Right atrium auricular region (tissue), 2 donors: Measurements from ENCODE around the gene ADGRG7. TPM values are rescaled to one million over a fixed set of nuclear protein-coding genes. Genes with fewer than 3 reads are reported as not detected.

Experiments used
- DNase-seq: peaks from one replicate; pipeline ENCODE4 v3.0.0-alpha.2; 2019; ENCODE audit warnings: low spot score
- H3K27ac ChIP-seq, 2 donors: fragments of 200-600 bp; sonication (generic); 1 replicate in 1 of 2; 2 replicates in 1 of 2; pipeline ENCODE4 v1.5.1; 2016 to 2019
- H3K27me3 ChIP-seq, 2 donors: fragments of 200-600 bp; sonication (generic); one replicate each; pipeline versions ENCODE4 v1.5.1 to v1.6.0; 2017 to 2019
- H3K36me3 ChIP-seq: fragments of 200-600 bp; sonication (generic); one replicate; pipeline ENCODE4 v1.5.1; 2016
- H3K4me1 ChIP-seq, 2 donors: fragments of 200-600 bp; sonication (generic); one replicate each; pipeline versions ENCODE4 v1.5.1 to v1.6.0; 2017 to 2019
- H3K4me3 ChIP-seq, 2 donors: fragments of 200-600 bp; sonication (generic); 1 replicate in 1 of 2; 2 replicates in 1 of 2; pipeline ENCODE4 v1.5.1; 2017 to 2019; ENCODE audit warnings: mild to moderate bottlenecking in 1 of 2, moderate library complexity in 1 of 2
- H3K9me3 ChIP-seq, 2 donors: fragments of 200-600 bp; sonication (generic); one replicate each; pipeline ENCODE4 v1.5.1; 2019
- CTCF ChIP-seq, 2 donors: fragments of 200-600 bp; sonication (generic); IDR thresholded peaks; one replicate each; pipeline ENCODE4 v1.5.1; 2019; ENCODE audit warnings: antibody characterized with exemption in 2 of 2
- total RNA-seq, 2 donors: library from RNA; depleted of rRNA; stranded (reverse); fragments of >200 nt; gene quantifications; one replicate each; pipeline ENCODE4 v1.1.0, GENCODE V29; 2016

Gene ADGRG7
- total RNA-seq, 2 donors from 2014 or later: not detected

- DNase-seq: no peak
- H3K27me3 ChIP-seq: no peaks in the 10 kb centered on the region
- H3K4me3 ChIP-seq: no peak overlapping the region
- TF ChIP-seq CTCF (IDR thresholded peaks at IDR 0.05): no peak
- H3K4me1 ChIP-seq: peaks cover 0 to 24% of the 10 kb centered on the region in 2 donors
- no peaks in the 10 kb centered on the region for H3K9me3 ChIP-seq
- peaks cover 61% of the 10 kb centered on the region for H3K36me3 ChIP-seq
- no peak overlapping the region for H3K27ac ChIP-seq
Observed at GRCh38 chr3:100717637-100718487, 108.5 kb downstream of the ADGRG7 start.

GRCh38 chr3:100719136-100719535, 109.7 kb downstream of the ADGRG7 start:
- no peak for TF ChIP-seq CTCF (IDR thresholded peaks at IDR 0.05)
- no peak for DNase-seq
- peaks cover 54% of the 10 kb centered on the region for H3K36me3 ChIP-seq
- peaks cover 0 to 19% of the 10 kb centered on the region in 2 donors for H3K4me1 ChIP-seq
- H3K9me3 ChIP-seq: no peaks in the 10 kb centered on the region
- no peaks in the 10 kb centered on the region for H3K27me3 ChIP-seq
- no peak overlapping the region for H3K4me3 ChIP-seq
- no peak overlapping the region for H3K27ac ChIP-seq

- H3K36me3 ChIP-seq: peaks cover 45% of the 10 kb centered on the region
- no peaks in the 10 kb centered on the region for H3K27me3 ChIP-seq
- no peak for TF ChIP-seq CTCF (IDR thresholded peaks at IDR 0.05)
- no peak overlapping the region for H3K4me3 ChIP-seq
- H3K27ac ChIP-seq: no peak overlapping the region
- H3K4me1 ChIP-seq: peaks cover 0 to 13% of the 10 kb centered on the region in 2 donors
- H3K9me3 ChIP-seq: no peaks in the 10 kb centered on the region
- no peak for DNase-seq
Observed at GRCh38 chr3:100720426-100720825, 111.0 kb downstream of the ADGRG7 start.

- no peak for TF ChIP-seq CTCF (IDR thresholded peaks at IDR 0.05)
Observed at GRCh38 chr3:100725935-100726513, 116.6 kb downstream of the ADGRG7 start.

GRCh38 chr3:100726706-100727105, 117.3 kb downstream of the ADGRG7 start:
- no peak for TF ChIP-seq CTCF (IDR thresholded peaks at IDR 0.05)
- H3K9me3 ChIP-seq: no peaks in the 10 kb centered on the region
- H3K36me3 ChIP-seq: peaks cover 21% of the 10 kb centered on the region
- no peak overlapping the region for H3K27ac ChIP-seq
- no peak for DNase-seq
- peaks cover 0 to 16% of the 10 kb centered on the region in 2 donors for H3K4me1 ChIP-seq
- no peaks in the 10 kb centered on the region for H3K27me3 ChIP-seq
- H3K4me3 ChIP-seq: no peak overlapping the region

More at GRCh38 chr3:100725935-100726513, 116.6 kb downstream of the ADGRG7 start:
- Histone ChIP-seq H3K36me3 (peaks cover 28% of the 10 kb centered on the region), H3K27me3 (no peaks in the 10 kb centered on the region), H3K27ac (no peak overlapping the region), H3K4me1 (peaks cover 0 to 16% of the 10 kb centered on the region in 2 donors), H3K9me3 (no peaks in the 10 kb centered on the region), H3K4me3 (no peak overlapping the region)
- no peak for DNase-seq
